Liver (tissue), 9 donors: Measurements from ENCODE around the gene NEURL3. TPM values are rescaled to one million over a fixed set of nuclear protein-coding genes. Genes with fewer than 3 reads are reported as not detected.
A peak's percentile ranks its signal among the peaks of the same experiment; 100 is the strongest.

Experiments
- DNase-seq: peaks from one replicate; pipeline ENCODE4 v3.0.0-alpha.2; 2017; ENCODE audit warnings: low spot score
- H3K27ac ChIP-seq, 2 donors: one replicate each; pipeline ENCODE4 v1.7.0; 2013; ENCODE audit warnings: inconsistent platforms in 2 of 2, low read length in 2 of 2, control low read depth in 1 of 2, low read depth in 1 of 2, mild to moderate bottlenecking in 1 of 2
- H3K27me3 ChIP-seq, 4 donors: one replicate each; pipeline versions ENCODE4 v1.6.1 to v1.7.0; 2013; ENCODE audit warnings: low read length in 3 of 4, inconsistent platforms in 1 of 4, mild to moderate bottlenecking in 1 of 4, moderate library complexity in 1 of 4; ENCODE audit not compliant: control insufficient read depth in 4 of 4, insufficient read depth in 4 of 4
- H3K36me3 ChIP-seq, 4 donors: one replicate each; pipeline versions ENCODE4 v1.6.1 to v1.7.0; 2013; ENCODE audit warnings: low read length in 3 of 4, mild to moderate bottlenecking in 3 of 4, low read depth in 1 of 4, moderate library complexity in 1 of 4; ENCODE audit not compliant: control insufficient read depth in 4 of 4, insufficient read depth in 3 of 4
- H3K4me1 ChIP-seq, 4 donors: one replicate each; pipeline versions ENCODE4 v1.6.1 to v1.7.0; 2013; ENCODE audit warnings: low read length in 3 of 4, mild to moderate bottlenecking in 3 of 4, moderate library complexity in 1 of 4; ENCODE audit not compliant: control insufficient read depth in 4 of 4, insufficient read depth in 4 of 4
- H3K4me3 ChIP-seq, 3 donors: one replicate each; pipeline versions ENCODE4 v1.6.1 to v1.7.0; 2013; ENCODE audit warnings: low read length in 3 of 3, control low read depth in 1 of 3, low read depth in 1 of 3, mild to moderate bottlenecking in 1 of 3
- H3K9ac ChIP-seq, 2 donors: one replicate each; pipeline ENCODE4 v1.7.0; 2013; ENCODE audit warnings: low read length in 2 of 2, mild to moderate bottlenecking in 2 of 2, moderate library complexity in 2 of 2, control low read depth in 1 of 2, low read depth in 1 of 2
- H3K9me3 ChIP-seq, 4 donors: one replicate each; pipeline versions ENCODE4 v1.6.1 to v1.7.0; 2013; ENCODE audit warnings: low read length in 3 of 4; ENCODE audit not compliant: control insufficient read depth in 4 of 4
- EGR1 ChIP-seq, 2 donors: IDR thresholded peaks; 2 replicates each; pipeline ENCODE4 v1.6.1; 2016 to 2018; ENCODE audit warnings: antibody characterized with exemption in 2 of 2, low read depth in 2 of 2
- FOXA1 ChIP-seq: IDR thresholded peaks from 2 replicates; pipeline ENCODE4 v1.6.1; 2016; ENCODE audit warnings: antibody characterized with exemption
- HNF4A ChIP-seq, 2 donors: conservative IDR thresholded peaks; 2 replicates each; pipeline ENCODE4 v1.6.1; 2016; ENCODE audit warnings: antibody characterized with exemption in 2 of 2, mild to moderate bottlenecking in 2 of 2
- HNF4G ChIP-seq: IDR thresholded peaks from 2 replicates; pipeline ENCODE4 v1.6.1; 2016; ENCODE audit warnings: antibody characterized with exemption
- JUND ChIP-seq, 2 donors: IDR thresholded peaks; 2 replicates each; pipeline ENCODE4 v1.6.1; 2016; ENCODE audit warnings: antibody characterized with exemption in 2 of 2
- NR2F2 ChIP-seq: IDR thresholded peaks from 2 replicates; pipeline ENCODE4 v1.6.1; 2016; ENCODE audit warnings: antibody characterized with exemption
- RAD21 ChIP-seq, 2 donors: IDR thresholded peaks; 2 replicates each; pipeline ENCODE4 v1.6.1; 2016; ENCODE audit warnings: antibody characterized with exemption in 2 of 2, mild to moderate bottlenecking in 2 of 2
- REST ChIP-seq: IDR thresholded peaks from 2 replicates; pipeline ENCODE4 v1.6.1; 2016; ENCODE audit warnings: antibody characterized with exemption, mild to moderate bottlenecking
- SP1 ChIP-seq: IDR thresholded peaks from 2 replicates; pipeline ENCODE4 v1.6.1; 2018; ENCODE audit warnings: antibody characterized with exemption, mild to moderate bottlenecking
- TAF1 ChIP-seq: conservative IDR thresholded peaks from 2 replicates; pipeline ENCODE4 v1.6.1; 2016; ENCODE audit warnings: antibody characterized with exemption, mild to moderate bottlenecking
- ZBTB33 ChIP-seq: IDR thresholded peaks from 2 replicates; pipeline ENCODE4 v1.6.1; 2016; ENCODE audit warnings: antibody characterized with exemption
- WGBS: extraction: QIAGEN DNeasy Blood & Tissue Kit; methylation state at CpG from one replicate; pipeline ENCODE4 v1.1.7; 2013; 5-methylcytosine and 5-hydroxymethylcytosine counted together
- polyA plus RNA-seq, 2 donors: library from polyadenylated mRNA; stranded (reverse) in 1 of 2; unstranded in 1 of 2; fragments of 200-250 nt in 1 of 2; fragments of >200 nt in 1 of 2; fragmentation: Nextera tagmentation in 1 of 2; extraction: Ambion mirVana in 1 of 2; gene quantifications; one replicate each; pipeline versions ENCODE4 v1.2.1 to v1.2.3, GENCODE V29; 2013 to 2015
- total RNA-seq, 2 donors: library from RNA; depleted of rRNA; stranded (reverse); fragments of >200 nt; gene quantifications; one replicate each; pipeline ENCODE4 v1.2.3, GENCODE V29; 2014
- donor health status: healthy.
- donor health status: healthy.
- donor health status: healthy.
- donor health status: healthy.
- donor health status: healthy.

The NEURL3 gene
- total and polyA plus RNA-seq, 4 donors = 0.61 to 3.4 (median 1.4) TPM

GRCh38 chr2:96534701-96535181, 29.6 kb upstream of the NEURL3 start:
- 64% methylated on average over 5 of the region's 5 CpGs for whole genome bisulfite sequencing
- no peak overlapping the region for H3K27ac ChIP-seq
- TF ChIP-seq HNF4G = no peak
- TF ChIP-seq HNF4A (conservative IDR thresholded peaks at IDR 0.05) = no peak
- no peak for TF ChIP-seq RAD21 (IDR thresholded peaks at IDR 0.05)
- TF ChIP-seq REST = no peak
- H3K4me1 ChIP-seq = peaks cover 3 to 13% (median 8%) of the 10 kb centered on the region in 4 donors
- no peaks in the 10 kb centered on the region for H3K27me3 ChIP-seq
- H3K36me3 ChIP-seq = no peaks in the 10 kb centered on the region
- no peak overlapping the region for H3K9ac ChIP-seq
- no peak overlapping the region for H3K4me3 ChIP-seq
- no peak for DNase-seq
- H3K9me3 ChIP-seq = no peaks in the 10 kb centered on the region

GRCh38 chr2:96534141-96534540, 29.0 kb upstream of the NEURL3 start:
- Histone ChIP-seq H3K9ac (no peak overlapping the region), H3K27ac (peak overlapping the region; percentile 2 to 43), H3K36me3 (no peaks in the 10 kb centered on the region), H3K4me3 (no peak overlapping the region), H3K9me3 (no peaks in the 10 kb centered on the region), H3K27me3 (no peaks in the 10 kb centered on the region), H3K4me1 (peaks cover 3 to 13% (median 8%) of the 10 kb centered on the region in 4 donors)
- TF ChIP-seq FOXA1 (no peak), ZBTB33 (no peak), HNF4A (conservative IDR thresholded peaks at IDR 0.05) (no peak), TAF1 (no peak), HNF4G (no peak)
- WGBS = 76% methylated on average over 4 of the region's 4 CpGs
- no peak for DNase-seq

GRCh38 chr2:96533292-96534073, 28.3 kb upstream of the NEURL3 start:
- peak; percentile 47 for TF ChIP-seq SP1
- peak; percentile 33 for TF ChIP-seq NR2F2
- TF ChIP-seq ZBTB33 = no peak
- TF ChIP-seq JUND (IDR thresholded peaks at IDR 0.05) = peak in 1 of 2 donors; percentile 41
- no peak for TF ChIP-seq TAF1
- no peak for TF ChIP-seq EGR1 (IDR thresholded peaks at IDR 0.05; ENCODE audit: low read depth in 2 of 2)
- no peak overlapping the region for H3K9ac ChIP-seq
- no peaks in the 10 kb centered on the region for H3K36me3 ChIP-seq
- 66% methylated on average over 8 of the region's 8 CpGs for WGBS
- H3K4me1 ChIP-seq = peaks cover 3 to 13% (median 8%) of the 10 kb centered on the region in 4 donors
- no peak overlapping the region for H3K4me3 ChIP-seq
- no peaks in the 10 kb centered on the region for H3K27me3 ChIP-seq
- no peak for DNase-seq
- peak overlapping the region; percentile 2 to 43 for H3K27ac ChIP-seq
- H3K9me3 ChIP-seq = no peaks in the 10 kb centered on the region
